HG03442 (cell line): Measurements from ENCODE around the gene CHST3.
"Not testable (repeated sequence)": the region's sequence is repeated elsewhere in the genome, so short reads cannot be mapped to it uniquely, and the experiment has no call there.

Source experiments
- ATAC-seq: cut with Tn5 transposase; IDR thresholded peaks from one replicate; pipeline ENCODE4 v1.9.1; 2021; ENCODE audit warnings: mild to moderate bottlenecking, moderate library complexity; ENCODE audit not compliant: unreplicated experiment

CHST3 gene

DNA sequence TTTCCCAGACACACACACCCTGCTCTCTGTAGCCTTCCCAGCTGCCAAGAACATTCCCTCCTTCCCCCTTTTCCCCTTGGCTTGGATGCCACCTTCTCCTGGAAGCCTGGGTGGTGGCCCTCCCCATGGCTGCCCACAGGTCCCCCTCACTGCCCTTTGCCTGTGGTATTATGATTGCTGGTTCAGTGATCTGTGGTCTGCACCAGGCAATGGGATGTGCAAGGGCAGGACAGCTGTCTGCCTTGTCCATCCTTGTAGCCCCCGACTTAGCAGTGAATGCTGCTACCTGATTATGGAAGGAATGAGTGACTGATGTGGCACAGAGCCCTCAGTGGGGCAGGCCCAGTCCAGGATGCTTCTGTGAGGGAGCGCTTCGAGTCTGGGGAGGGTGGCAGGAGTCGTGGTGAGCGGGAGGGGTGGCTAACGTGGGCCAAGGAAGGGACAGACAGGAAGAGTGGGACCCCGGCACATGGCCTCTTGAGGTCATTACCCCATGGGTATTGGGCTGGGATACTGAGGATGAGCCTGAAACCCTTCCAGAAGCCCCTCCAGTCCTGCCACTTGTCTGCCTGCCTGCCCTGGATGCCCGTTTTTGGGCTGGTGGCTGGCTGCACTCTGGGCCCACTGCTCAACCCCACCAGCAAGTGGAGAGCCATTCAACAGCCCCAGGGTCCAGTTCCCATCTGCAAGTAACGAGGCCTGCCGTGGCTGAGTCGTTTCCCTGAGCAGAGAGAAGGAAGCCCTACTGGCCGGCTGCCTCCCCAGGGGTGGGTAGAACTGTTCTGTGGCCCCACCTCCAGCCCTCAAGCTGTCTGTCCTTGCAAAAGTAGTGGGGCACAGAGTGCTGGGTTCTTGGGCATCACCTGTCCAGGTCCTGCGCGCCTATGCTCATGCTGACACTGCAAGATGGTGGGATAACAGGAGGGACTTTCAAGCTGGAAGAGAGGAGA, 8.8 kb downstream of the CHST3 start:
- ATAC-seq: no peak

- peak; percentile 14 for ATAC-seq
These were observed 9.7 kb downstream of the CHST3 start for GRCh38 chr10:71973777-71974488.

DNA sequence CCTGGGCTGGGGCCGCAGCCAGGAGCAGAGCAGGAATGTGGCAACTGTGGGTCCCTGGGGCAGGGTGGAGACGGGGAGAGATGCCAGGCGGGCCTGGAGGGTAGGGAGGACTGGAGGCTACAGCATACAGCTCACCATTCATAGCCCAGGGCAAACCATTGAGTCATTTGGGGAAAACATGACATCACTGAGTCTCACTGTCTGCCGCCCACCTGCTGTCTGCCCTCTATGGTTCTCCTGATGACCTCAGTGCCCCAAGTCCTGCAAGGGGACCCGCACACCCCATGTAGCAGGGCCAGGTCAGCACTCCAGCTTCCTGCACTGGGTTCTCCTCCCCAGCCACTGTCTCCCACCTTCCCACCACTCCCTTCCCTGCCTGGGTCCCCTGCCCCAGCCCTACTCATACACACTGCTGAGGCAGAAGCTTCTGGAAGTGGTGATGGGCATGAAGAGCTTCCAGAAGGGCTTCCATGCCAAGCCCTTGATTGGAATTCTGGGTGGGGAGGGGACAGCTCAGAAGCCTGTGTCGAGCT, 10.4 kb downstream of the CHST3 start:
- peak; percentile 78 for ATAC-seq

GRCh38 chr10:71975087-71975870, 11.1 kb downstream of the CHST3 start:
- ATAC-seq: no peak

DNA sequence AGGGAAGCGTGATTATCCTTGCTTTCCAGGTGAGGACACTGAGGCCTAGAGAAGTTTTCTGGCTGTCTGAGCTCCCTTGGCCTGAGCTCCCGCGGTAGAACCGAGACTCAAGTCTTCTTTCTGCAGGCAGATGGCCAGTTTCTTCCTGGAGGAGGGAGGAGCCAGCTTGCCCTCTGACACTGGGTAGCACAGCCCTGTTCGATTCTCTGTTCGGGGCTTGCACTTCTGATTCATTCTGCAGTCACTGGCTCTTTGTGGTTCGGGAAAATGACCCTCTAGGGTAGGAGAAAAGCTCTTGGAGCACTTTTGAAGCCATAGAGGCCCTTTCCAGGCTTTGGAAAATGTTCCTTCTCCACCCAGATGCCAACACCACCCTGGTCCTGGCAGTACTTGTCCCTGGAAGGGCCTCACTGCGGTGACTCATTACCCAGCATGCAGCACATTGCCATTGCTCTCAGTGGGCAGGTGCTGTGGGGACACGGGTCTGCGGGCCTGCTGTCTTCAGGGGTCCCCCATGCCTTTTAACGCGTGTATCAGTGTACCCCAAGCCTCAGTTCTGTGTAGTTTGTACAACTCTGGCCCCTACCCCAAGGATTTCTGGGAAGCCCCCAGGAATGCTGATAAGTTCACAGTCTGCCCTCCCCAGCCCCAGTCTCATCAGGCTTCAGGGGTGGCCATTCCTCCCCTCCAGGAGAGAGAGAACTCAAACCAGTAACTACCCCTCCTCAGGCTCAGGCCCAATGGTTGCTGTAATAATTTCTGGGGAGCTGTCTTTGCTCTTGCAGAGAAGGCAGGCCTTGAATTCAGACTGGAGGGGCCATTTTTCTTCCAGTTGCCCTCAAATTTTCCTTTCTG, 11.9 kb downstream of the CHST3 start:
- ATAC-seq: no peak

- not testable (repeated sequence) for ATAC-seq
These were observed 13.4 kb downstream of the CHST3 start for GRCh38 chr10:71977614-71977903.

- ATAC-seq: no peak
These were observed 14.3 kb downstream of the CHST3 start for GRCh38 chr10:71978476-71978875.

DNA sequence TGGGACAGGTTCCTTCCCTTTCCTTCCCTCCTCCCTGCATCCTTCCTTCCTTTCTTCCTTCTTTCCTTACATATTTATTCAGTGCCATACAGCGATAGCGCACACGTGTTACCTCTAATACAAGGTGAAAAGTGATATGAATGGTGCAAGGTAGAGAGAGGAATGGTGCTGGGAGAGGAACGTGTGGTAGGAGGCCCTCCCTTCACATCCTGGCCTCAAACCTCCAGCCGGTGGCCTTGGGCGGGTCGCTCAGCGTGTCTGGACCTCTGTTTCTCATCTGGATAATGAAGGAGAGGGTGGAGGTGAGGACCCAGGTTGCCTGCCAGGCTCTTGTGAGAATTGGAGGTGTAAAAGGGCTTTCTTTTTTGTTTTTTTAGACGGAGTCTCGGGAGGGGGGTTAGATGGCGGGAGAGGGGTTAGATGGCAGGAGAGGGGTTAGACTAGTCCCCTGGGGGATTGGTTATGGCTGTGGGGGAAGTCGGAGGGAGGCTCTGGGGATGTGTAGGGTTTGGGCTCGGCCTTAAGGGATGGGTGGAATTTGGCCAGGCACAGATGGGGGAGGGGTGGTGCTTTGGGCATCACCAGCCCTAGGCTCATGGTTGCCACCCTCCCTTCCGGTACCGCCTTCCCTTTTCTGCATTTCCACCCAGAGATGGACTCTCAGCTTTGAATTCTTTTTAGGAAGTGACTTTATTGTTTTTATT, 14.9 kb downstream of the CHST3 start:
- ATAC-seq: no peak

DNA sequence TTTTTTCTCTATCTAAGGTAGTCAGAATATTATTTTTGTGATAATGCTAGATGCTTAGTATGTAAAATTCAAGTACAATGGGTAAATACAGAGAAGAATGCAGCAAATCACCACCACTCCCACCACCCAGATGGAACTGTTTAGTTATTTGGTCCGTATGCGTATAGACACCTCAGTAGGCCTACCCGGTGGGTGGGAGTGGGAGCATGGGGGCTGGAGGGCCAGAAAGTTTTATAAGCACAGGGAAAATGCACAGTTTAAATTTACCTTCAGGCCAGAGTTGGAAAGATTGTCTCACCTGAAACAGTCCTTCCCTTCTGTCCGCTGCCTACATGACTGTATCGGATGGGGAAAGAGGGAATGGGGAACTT, 15.5 kb downstream of the CHST3 start:
- no peak for ATAC-seq

DNA sequence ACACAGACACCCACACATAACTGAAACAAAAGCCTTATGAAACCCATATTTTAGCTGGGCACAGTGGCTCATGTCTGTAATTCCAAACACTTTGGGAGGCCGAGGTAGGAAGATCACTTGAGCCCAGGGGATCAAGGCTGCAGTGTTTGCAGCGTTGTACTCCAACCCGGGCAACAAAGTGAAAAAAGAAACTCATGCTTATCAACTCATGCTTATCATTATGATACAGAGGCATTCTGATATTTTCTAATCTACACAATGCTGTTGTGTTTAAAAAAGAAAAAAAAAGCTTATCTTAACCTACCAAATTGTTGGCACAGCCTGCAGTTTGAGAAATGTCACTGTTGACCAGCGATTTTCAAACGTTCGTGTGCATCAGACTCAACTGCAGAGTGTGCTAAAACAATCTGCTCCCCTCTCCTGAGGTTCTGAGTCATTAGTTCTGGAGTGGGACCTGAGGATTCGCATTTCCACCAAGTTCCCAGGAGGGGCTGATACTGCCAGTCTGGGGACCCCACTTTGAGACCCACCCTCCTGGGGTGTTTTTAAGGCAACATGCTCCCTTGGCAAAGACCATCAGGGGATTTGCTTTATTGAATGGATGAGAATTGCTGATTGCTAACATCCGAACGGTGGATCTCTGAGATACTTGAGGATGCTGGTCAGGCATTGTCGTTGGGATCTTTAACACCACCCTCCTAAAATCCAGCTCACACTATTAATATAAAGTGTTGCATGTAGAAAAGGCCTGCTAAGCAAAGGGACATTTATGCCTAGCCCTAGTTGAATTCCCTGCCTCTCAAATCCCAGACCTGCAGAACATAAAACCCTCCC, 16.2 kb downstream of the CHST3 start:
- ATAC-seq: no peak

DNA sequence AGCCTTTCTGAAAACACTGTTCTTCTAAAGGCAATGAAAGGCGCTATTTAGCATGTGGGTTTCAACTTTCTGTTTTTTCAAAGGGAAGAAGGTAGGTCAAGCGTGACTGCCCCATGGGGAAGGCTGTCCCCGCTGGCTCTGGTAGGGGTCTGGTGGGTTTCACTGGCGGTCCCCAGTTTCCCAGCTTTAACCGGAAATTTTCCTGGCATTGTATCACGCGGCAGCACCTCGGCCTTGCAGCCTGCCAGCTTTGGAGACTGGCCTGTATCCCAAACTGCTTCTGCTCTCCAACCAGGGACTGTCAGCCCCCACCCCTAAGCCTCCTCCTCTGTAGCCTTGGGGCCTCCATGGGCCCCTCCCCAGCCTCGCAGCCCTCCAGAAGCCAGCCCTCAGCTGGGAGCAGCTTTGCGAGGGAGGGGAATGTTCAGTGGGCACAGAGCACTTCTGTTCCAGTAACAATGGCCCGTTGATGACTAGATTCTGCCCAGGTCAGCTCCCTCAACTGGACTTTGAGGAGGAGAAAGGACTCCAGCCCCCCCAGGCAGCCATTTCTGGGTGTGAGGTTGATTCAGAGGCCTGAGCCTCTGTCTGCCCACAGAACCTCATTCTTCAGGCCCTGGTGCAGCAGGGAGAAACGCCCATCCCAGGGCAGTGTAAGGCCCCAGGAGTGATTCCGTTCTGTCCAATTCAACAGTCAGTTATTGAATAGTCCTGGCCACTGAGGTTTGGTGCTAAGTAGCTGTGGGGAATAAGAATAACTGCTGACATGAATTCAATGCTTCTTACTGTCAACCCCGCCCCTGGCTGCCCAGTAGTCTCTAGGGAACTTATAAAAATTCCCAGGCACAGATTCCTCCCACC, 17.1 kb downstream of the CHST3 start:
- ATAC-seq: no peak

- ATAC-seq: no peak
These were observed 17.7 kb downstream of the CHST3 start for GRCh38 chr10:71981876-71982230.

- ATAC-seq: no peak
These were observed 18.3 kb downstream of the CHST3 start for GRCh38 chr10:71982269-71983178.

DNA sequence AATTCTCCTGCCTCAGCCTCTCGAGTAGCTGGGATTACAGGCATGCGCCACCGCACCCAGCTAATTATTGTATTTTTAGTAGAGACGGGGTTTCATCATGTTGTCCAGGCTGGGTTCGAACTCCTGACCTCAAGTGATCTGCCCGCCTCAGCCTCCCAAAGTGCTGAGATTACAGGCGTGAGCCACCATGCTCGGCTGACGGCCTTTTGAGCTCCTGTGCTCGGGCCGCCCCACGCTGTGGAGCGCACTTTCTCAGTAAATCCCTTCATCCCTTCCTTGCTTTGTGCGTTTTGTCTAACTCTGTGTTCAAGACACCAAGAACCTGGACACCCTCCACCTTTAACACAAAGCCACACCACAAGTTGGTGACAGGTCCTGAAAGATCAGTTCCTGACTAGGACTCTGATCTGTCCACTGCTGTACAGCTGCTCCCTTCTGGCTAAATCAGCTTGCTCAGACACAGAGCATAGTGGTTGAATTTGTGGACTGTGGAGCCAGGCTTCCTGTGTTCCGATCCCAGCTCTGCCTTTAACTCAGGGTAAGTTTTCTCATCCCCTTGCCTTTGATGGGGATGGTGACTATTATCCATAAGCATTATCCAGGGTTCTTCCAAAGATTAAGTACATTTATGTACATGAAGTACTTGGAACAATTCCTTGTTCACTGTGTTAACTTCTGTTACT, 20.1 kb downstream of the CHST3 start:
- ATAC-seq: no peak

DNA sequence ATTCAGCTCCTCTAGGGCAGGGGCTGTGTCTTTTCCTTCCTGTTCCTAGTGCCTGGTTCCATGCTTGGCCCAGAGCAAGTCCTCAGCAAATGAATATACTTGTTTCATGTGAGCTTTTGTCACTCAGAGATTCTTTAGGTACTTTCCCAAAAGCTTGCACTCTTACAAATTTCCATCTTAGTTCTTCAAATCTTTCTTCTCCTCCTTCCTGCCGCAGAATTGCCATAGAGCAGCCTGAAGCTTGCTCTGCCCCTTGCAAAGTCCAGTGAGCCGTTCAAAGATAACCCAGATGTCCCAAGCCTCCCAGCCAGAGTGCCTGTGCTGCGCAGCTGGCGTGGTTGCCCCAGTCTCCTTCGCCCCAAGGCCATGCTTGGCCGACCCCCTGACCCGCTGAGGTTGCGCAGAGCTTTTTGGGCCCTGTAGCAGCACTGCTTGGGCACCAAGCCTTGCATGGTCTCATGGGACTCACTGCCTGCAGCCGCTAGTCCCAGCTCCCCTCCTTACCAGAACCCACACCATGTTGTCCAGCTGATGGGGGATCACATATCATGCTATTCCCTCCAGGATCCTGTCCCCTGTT, 20.7 kb downstream of the CHST3 start:
- ATAC-seq: no peak
